Measurements from ENCODE around the gene BPIFB2. TPM values are rescaled to one million over a fixed set of nuclear protein-coding genes. Genes with fewer than 3 reads are reported as not detected.

The BPIFB2 gene
- total and polyA plus RNA-seq, 2 donors (not counting 3 experiments of a cell fraction or from before 2014, with no cell fraction given), result not detected

DNA sequence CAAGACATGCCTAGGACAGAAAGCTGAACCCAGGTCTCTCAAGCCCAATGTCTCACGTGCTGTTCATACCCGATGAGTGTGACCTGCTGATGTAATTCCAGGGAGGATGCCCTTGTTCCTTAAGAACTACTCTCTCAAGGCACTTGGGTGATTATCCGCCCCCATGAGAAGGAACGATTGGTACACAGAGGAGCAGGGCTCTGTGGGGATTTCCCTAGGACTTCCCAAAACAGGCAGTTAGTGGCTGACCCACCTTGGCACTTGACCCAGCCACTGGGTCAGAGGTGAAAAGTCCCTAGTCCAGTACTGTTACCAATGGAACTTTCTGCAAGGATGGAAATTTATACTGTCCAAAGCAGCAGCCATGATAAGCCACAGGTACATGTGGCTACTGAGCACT, 14.8 kb downstream of the BPIFB2 start:
- no peaks in the 10 kb centered on the region for H3K9me3 ChIP-seq (replicated peaks; ENCODE audit: control insufficient read depth, insufficient read depth, low read length)
- H2AFZ ChIP-seq (ENCODE audit: low read depth, low read length), result no peak overlapping the region
- BruUV-seq (replicated peaks), result no TSS peak
- DNase-seq (ENCODE audit: low read depth, low spot score) (no peak), FAIRE-seq (no peak)
- H3K9me1 ChIP-seq (replicated peaks; ENCODE audit: control insufficient read depth, extremely low read depth, insufficient read depth, low read length), result no peaks in the 10 kb centered on the region
- no peak overlapping the region for H3K9ac ChIP-seq (replicated peaks; ENCODE audit: extremely low read depth, insufficient read depth, low read length)
- H3K4me1 ChIP-seq (ENCODE audit: control insufficient read depth, extremely low read depth, insufficient read depth, low read length), result no peaks in the 10 kb centered on the region
- TF ChIP-seq FOS (IDR thresholded peaks at IDR 0.05; ENCODE audit: borderline replicate concordance, insufficient read depth, low read length), result no peak
- TF ChIP-seq GATA2 (IDR thresholded peaks at IDR 0.05; ENCODE audit: insufficient read depth, insufficient read length, low read depth, low read length), result no peak
- TF ChIP-seq MYC (IDR thresholded peaks at IDR 0.05; ENCODE audit: low read depth, low read length), result no peak
- no peak for TF ChIP-seq EZH2 (IDR thresholded peaks at IDR 0.05; ENCODE audit: borderline replicate concordance, low read depth, low read length, severe bottlenecking)
- TF ChIP-seq, protein P1, sequence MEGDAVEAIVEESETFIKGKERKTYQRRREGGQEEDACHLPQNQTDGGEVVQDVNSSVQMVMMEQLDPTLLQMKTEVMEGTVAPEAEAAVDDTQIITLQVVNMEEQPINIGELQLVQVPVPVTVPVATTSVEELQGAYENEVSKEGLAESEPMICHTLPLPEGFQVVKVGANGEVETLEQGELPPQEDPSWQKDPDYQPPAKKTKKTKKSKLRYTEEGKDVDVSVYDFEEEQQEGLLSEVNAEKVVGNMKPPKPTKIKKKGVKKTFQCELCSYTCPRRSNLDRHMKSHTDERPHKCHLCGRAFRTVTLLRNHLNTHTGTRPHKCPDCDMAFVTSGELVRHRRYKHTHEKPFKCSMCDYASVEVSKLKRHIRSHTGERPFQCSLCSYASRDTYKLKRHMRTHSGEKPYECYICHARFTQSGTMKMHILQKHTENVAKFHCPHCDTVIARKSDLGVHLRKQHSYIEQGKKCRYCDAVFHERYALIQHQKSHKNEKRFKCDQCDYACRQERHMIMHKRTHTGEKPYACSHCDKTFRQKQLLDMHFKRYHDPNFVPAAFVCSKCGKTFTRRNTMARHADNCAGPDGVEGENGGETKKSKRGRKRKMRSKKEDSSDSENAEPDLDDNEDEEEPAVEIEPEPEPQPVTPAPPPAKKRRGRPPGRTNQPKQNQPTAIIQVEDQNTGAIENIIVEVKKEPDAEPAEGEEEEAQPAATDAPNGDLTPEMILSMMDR (IDR thresholded peaks at IDR 0.05; ENCODE audit: extremely low read depth in 1 of 2, insufficient read depth in 1 of 2, low read depth in 1 of 2, low read length in 2 of 2), result no peak
- no peak for TF ChIP-seq JUN (IDR thresholded peaks at IDR 0.05; ENCODE audit: borderline replicate concordance, insufficient read depth, insufficient read length, low read depth)
- TF ChIP-seq POLR2A (IDR thresholded peaks at IDR 0.05; ENCODE audit: low read depth, low read length), result no peak
- TF ChIP-seq, protein P2, sequence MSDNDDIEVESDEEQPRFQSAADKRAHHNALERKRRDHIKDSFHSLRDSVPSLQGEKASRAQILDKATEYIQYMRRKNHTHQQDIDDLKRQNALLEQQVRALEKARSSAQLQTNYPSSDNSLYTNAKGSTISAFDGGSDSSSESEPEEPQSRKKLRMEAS (IDR thresholded peaks at IDR 0.05; ENCODE audit: insufficient read depth, insufficient read length), result no peak
- no peak for TF ChIP-seq POLR2AphosphoS5 (IDR thresholded peaks at IDR 0.05; ENCODE audit: insufficient read depth, low read depth, low read length)
- H3K27ac ChIP-seq (ENCODE audit: insufficient read depth, low read depth, low read length), result no peak overlapping the region
- H3K79me2 ChIP-seq (ENCODE audit: control insufficient read depth, insufficient read depth, low read length), result no peaks in the 10 kb centered on the region
- no peak overlapping the region for H3K4me3 ChIP-seq (replicated peaks in 1 of 3; ENCODE audit: insufficient read depth in 1 of 3, low read depth in 1 of 3, low read length in 3 of 3)
- CTCF ChIA-PET, result no interaction called here
- H3K4me2 ChIP-seq (ENCODE audit: insufficient read depth, low read length), result no peak overlapping the region
- no peaks in the 10 kb centered on the region for H4K20me1 ChIP-seq (replicated peaks; ENCODE audit: control insufficient read depth, extremely low read depth, insufficient read depth, low read length)
- dilution Hi-C loops (cut with MboI; ENCODE audit: extremely low pct_ligation_motif_present, low sequenced_read_pairs), result no loop called here
- no peaks in the 10 kb centered on the region for H3K27me3 ChIP-seq (ENCODE audit: control insufficient read depth in 2 of 2, insufficient read depth in 2 of 2, low read length in 2 of 2)
- H3K36me3 ChIP-seq (ENCODE audit: control insufficient read depth in 2 of 2, extremely low read depth in 1 of 2, insufficient read depth in 2 of 2, low read length in 2 of 2), result no peaks in the 10 kb centered on the region
- intact Hi-C loops (cut with micrococcal nuclease), result no loop called here
- POLR2A ChIA-PET, result no interaction called here

Measured in endothelial cell of umbilical vein (primary cell).